GM19328 (cell line): Measurements from ENCODE around the gene GPRC5D.

Experiments used
- ATAC-seq: cut with Tn5 transposase; IDR thresholded peaks from one replicate; pipeline ENCODE4 v1.9.1; 2021; ENCODE audit warnings: mild to moderate bottlenecking, moderate library complexity; ENCODE audit not compliant: unreplicated experiment

GPRC5D gene

DNA sequence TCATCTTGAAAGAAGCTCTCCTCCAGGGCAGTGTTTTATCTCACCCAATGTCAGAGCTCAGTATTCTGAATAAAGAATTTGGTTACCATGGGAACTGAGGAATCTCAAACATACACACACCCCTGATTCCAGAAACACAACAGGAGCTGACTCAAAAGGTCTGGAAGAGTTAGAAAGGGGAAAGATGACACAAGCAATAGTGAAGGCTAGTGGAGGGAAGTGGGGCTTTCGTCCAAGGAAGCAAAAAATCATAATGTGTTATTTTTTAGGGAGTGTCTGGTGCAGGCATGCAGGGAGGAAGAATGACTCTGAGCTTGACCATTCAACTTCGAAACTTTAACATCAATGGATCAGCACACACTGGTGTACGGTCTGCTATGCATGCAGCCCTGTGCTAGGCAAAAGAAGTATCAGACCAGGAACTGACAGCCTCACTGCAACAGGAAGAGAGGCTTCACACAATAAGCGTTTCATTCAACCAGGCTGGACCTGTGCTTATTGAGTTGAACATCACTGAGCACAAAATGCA, 27.8 kb upstream of the GPRC5D start:
- ATAC-seq, result no peak

DNA sequence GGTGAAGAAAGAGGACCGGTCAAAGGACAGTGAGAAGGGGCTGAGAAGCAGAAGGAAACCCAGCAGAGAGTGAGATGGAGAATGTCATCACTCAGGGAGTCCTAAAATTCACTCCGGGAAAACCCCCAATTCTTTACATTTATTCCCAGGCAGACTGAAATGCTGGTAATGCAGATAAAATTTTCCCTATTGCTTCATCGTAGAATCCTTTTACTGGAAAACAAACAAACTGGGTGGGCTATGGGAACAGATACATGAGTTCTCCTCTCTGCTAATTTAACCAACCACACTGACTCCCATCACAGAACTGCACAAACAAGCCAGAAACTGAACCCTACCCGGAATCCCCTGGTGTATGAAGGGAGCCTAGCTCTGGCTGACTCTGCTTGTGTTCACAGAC, 27.2 kb upstream of the GPRC5D start:
- no peak for ATAC-seq

DNA sequence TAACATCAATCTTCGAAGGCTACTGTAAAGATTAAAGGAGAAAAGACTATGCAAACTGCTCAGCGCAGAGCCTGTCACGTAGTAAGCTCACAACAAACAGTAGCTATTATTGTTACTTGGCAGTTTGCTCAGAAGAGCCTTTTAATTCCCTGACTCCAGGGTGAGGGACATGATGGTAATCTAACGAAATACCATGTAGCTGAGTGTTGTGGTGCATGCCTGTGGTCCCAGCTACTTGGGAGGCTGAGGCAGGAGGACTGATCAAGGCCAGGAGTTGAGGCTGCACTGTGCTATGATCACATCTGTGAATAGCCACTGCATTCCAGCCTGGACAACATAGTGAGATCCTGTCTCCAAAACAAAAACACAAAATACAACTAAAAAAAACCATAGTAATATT, 25.3 kb upstream of the GPRC5D start:
- ATAC-seq, result no peak

DNA sequence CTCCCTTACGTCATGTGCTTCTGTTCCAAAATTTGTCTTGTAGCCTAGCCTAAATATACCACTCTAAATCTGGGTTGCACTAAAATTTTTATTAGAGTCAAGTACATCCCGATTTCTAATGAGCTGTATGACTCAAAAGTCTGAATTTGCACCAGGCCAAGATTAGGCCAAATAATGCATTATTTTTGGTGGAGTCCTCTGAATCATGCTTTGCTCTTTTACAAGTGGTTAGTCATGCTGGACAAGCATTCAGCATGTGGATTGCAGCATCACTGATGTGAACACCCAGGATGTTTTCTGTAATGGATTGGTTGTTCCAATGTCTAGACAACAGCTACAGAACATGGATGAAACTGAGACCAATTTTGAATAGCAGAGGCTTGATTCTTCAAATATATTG, 24.4 kb upstream of the GPRC5D start:
- ATAC-seq, result no peak

DNA sequence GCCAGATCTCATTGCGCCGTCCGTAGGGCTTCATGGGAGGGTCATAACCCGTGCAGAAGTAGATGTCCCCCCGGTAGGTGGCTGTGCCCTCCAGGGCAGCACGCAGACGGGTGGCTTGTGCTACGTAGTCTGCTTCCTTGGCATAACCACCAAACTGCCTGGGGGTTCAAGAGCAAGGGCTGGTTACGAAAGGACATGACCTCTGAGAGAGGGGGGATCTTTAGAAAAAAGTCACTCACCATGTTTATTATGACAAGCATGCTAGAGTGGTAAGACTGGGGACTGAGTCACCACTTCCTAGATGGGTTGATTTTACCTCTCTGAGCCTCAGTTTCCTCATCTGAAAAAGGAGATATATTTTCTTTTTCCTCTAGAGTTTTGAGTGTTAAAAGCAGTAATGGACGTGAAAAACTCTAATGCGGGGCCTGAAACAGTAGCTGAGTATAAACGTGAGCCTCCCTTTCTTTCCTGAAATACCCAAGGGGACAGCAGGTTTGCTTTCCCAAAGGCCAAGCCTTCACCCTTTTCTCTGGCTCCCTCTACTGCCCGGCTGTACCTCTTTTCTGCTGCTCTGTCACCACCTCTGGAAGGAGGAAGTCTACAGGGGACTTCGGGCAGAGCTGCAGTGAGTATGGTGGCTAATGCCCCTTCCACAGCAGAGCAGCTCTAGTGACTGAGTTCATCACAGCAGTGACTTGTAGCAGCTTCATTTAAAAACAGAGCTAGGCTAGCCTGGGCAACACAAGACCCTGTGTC, 23.5 kb upstream of the GPRC5D start:
- ATAC-seq, result no peak

DNA sequence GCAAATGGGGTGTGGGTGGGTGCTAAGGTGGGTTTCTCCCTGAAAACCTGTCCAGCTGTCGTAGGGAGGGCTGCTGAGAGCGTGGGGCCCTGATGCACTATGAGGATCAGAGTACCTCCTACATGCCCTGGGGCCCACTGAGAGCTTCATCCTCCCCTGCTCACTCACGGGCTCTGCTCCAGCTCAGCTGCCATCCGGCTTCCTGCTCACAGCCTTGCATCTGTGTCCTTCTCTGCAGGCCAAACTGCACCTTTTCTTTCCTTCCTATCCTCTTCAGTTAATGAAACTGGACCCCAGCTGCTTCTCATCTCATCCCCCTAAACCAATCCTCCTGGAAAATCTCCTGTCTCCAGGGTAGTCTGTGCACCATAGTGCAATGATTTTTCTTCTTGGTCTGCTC, 22.2 kb upstream of the GPRC5D start:
- no peak for ATAC-seq

DNA sequence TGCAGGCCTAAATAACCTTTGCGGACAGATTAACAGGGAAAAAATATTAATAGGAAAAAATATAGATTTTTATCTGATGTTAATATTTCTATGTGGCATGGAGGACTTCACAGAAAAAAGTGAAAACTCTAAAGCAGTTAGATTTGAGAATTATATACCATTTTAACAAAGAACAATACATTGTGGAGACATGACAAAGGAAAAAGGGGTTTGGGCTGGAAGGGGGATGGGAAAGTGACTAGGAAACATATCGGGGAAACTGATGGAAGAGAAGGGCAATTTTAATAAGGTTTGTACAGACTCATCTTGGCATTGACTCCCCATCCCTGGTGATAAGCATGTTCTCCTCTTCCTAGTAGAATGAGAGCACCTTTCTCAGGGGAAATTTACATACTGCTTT, 21.0 kb upstream of the GPRC5D start:
- ATAC-seq, result no peak

DNA sequence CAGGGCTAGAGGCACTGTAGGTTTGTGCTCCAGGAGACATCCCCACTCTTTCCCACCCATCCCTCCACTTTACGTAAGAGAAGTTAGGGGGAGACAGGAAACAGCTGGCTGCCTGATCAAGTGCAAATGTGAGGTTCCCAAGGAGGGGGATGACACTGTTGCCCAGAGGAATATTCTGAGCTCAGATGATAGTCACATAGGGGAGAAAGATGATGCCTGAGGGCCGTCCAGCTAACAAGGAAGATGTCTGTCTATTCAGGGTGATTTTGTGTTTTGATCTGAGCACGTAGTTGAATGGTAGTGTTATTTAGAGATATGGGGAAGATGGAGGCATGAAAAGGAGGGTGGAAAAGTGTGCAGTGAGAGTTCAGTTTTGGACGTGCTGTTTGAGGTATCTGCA, 13.9 kb upstream of the GPRC5D start:
- no peak for ATAC-seq

DNA sequence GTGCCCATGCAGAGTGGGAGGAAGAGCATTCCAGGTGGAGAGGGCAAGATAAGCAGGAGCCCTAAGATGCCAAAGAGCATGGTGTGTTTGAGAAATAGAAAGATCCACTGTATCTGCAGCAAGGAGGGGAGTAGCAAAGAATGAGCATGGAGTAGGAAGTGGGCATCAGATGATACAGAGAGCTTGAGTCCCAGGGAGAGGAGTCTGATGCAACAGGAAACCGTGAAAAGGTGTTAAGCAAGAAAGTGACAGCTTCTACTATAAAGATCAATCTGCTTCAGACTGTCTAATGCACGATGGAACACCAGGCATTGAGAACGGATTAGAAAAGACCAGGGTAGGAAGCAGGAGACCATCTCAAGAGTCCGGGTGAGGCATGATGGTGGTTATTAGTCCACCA, 12.3 kb upstream of the GPRC5D start:
- no peak for ATAC-seq

DNA sequence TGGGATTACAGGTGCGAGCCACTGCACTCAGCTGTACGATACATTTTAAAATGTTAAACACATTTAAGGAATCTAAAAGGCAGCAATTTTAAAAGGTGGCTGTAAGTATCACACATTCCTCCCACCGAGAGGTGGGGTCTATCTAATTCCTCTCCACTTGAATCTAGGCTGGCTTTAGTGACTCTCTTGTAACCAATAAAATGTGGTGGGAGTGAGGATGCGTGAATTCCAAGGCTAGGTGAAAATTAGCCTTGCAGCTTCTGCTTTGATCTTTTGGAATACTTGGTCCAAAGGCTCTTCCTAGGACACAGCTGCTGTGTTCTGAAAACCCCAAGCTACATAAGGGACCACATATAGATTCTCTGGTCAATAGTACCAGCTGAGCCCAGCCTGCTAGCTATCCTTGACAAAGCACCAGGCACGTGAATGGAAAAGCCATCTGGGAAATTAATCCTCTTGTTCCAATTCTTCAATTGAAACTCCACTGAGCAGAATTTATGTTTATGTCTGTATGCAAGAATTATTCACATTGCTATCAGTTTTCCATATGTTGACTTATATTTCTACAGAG, 8.8 kb upstream of the GPRC5D start:
- no peak for ATAC-seq

DNA sequence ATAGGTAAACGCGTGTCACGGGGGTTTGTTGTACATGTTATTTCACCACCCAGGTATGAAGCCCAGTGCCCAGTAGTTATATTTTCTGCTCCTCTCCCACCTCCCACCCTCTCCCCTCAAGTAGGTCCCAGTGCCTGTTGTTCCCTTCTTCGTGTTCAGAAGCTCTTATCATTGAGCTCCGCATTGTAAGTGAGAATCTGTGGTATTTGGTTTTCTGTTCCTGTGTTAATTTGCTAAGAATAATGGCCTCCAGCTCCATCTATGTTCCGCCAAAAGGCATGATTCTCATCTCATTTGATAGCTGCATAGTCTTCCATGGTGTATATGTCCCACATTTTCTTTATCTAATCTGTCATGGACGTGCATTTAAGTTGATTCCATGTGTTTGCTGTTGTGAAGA, 6.9 kb upstream of the GPRC5D start:
- ATAC-seq, result no peak

DNA sequence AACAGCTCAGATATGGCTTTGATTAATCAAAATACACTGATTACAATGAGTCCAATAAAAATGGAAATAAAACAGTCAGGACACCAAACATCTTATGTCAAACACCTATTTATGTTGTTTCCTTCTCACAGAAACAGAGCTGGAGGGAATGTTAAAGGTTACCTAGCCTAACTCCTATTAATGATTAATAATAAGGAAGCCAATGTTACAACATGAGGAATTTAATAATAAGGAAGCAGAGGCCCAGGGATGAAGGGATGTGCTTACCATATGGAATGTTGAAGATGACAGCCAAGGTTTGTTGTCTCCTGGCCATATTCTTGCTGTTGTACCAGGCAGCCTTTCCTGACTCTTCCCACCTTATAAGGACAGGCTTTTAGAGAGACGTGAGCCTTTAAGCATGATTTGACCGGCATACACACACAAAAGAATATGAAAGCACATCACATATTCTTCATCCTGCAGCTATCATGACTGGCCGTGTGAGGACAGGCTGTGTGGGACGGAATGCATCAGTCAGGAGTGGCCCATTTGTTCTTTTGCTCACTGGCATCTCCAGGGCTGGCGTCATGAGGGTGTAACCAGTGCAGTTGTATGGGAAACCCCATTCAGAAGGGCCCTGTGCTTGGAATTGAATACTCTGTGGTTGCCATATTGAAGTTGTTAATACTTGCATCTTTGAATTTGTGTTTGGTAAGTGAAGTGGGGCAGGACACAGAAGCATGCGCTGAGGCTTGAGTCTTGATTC, 3.1 kb upstream of the GPRC5D start:
- ATAC-seq, result no peak

DNA sequence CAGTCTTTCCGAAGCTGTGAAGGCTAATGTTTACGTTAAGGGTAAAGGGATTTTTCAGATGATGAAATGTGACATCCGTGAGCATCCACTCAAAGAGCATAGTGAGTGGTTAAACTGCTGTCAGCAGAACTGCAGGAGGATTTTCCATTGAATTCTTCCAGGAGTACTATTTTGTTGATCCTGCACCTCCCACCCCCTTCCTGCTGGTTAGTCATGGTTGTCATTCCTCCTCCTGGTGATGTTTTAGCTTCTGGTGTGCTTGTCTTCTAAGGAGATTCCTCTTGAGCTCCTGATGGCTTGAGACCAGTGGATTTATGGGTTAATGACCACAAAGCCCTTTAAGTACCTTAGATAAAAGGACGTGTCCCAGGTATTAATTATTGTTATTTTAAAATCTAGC, 2.4 kb upstream of the GPRC5D start:
- no peak for ATAC-seq

DNA sequence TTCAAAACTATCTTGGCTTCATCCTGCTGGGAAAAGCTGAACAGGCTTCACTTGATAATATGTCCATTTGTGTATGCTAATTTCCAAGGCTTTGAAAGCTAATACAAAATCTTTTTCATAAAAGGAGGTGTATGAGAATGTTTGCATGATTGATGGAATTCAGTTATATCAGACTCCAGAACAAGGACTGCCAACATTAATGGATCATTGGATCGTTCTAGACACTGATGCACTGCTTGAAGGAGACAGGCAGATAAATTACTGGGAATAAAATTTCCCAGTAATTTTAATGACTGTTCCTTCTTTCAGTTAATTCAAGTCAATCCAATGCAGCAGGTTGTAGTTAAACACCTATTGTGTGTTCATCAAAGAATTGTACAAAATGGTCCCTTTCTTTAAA, 466 bp downstream of the GPRC5D start:
- no peak for ATAC-seq

DNA sequence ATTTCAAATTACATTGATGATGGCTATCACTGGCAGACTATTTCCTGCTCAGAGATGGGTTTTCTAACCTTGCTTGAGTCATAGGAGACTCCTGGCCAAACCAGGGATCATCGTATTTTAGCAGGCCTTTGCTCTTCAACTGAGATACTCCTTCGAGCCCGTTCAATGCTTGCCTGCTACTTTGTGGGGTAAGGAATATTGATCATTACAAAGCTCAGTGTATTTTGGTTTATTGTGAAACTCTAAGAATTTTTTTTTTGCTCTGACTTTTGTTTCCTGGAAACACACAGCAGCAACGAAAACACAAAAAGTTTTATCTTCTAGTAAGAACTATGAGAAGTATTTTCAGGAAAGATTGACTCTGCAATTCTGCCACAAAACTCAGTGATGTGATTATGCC, 4.1 kb downstream of the GPRC5D start:
- no peak for ATAC-seq

DNA sequence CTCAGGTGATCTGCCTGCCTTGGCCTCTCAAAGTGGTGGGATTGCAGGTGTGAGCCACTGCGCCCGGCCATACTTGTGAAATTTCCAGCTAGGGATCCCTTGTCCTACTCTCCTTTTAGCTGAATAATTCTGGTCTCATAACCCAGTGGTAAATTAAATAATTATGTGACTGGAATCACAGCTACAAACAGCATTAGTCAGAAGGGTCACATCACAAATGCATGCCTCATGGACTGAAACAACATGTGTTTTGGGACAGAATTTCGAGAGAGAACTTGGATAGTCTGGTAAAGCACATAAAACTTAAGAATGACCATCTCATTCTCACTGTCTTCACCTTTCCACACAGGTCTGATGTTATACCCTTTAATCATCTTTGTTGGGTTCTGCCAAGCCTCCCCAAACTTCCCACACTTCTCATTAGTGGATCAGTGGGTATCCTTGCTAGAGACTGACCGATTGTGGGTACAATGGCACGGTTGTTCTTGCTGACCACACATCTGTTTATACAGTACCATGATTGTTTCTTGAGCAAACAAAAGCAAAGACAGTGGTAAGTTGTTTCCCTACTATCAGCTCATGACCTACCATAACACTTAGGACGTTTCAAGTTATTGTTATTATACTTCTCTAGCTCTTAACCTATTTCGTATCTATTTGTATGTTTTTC, 5.1 kb downstream of the GPRC5D start:
- no peak for ATAC-seq

DNA sequence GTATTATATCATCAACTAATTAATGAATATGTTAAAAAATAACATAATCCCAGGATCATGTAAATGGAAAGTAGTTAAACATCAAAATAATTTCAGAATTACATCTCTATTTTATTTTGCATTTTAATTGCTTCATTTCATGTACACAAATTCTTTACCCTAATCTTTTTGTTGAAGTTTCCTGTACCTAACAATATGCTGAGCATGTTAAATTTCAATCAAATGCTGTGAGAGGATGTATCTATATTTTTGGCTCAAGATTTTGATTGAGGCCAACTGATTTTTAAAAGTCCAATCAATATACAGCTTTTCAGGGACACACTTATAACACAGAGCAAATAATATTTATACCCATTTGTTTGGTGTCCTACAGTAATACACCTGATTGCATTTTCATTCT, 6.4 kb downstream of the GPRC5D start:
- ATAC-seq, result no peak

DNA sequence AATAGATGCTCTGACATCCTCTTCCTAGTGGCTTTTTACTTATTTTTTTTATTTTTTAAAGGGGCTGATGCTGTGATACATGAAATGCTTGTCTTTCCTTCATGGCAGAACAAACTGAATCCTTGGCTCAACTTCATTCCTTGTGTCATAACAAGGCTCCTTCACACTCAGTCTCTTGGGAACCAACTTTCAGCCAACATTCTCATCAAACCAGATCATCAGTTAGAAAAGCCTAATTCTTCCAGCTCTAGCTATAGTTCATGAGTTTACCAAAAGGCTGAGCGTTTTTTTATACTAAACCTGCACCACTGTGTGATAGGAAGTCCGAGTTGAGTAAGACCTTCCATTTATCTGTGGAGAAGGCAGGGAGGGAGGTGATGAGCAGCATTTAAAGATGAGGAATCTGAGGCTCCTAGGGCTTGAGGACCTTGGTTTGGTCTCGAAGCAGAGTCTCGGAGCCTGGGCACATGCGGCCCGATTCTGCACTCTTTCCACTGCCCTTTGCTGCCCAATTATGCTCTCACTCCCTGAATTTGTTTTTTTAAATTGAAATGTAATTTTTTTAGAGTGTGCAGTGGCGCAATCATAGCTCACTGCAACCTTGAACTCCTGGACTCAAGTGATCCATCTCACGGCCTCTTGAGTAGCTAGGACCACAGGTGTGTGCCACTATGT, 8.2 kb downstream of the GPRC5D start:
- ATAC-seq, result no peak

DNA sequence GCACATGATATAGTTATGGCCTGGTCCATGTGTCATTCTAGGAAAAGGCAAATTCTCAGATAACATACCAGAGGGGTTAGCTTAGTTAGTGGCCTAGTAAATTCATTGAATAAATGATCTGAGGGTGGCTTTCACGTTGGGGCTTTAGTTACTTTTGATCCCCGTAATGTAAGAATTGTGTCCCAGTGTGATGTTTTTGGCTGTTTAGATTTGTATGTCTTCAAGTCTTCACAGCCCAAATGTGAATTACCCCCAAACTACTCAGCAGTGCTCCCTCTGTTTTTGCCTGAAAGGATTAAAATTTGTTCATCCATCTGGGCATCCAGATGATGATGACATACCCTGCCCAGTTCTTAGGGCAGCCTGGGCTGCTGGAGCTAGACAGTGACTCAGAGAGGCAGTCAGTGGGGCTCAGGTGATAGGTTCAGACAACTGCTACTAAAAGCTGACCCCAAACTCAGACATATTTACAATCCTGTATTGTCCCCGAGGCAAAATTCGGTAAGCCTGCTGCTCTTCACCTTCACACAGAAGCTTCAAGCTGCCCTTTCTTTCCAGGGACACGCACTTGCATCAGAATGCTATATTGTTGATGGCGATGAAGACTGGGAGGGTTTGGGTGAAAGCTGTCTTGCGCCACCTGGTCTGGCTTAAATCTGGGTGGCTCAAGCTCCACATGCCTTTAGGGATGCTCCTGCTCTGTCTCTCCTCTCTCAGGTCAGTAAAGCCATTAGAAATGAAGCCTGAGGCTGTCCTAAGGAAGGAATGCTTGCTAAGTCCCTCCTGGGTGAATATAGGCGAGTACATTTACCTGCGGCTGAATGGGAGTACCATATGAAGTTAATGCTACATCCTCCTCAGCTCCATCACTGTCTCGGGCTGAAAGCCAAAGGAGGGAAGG, 10.3 kb downstream of the GPRC5D start:
- no peak for ATAC-seq

DNA sequence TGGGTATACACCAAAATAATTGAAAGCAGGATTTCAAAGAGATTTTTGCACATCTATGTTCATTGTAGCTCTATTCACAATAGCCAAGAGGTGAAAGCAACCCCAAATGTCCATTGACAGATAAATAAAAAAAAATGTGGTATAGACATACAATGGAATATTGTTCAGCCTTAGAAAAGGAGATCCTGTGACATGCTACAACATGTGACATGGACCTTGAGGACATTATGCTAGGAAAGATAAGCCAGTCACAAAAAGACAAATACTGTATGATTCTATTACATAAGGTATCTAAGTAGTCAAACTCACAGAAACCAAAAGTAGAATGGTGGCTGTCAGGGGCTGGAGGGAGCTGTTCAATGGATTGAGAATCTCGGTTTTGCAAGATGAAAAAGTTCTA, 12.1 kb downstream of the GPRC5D start:
- ATAC-seq, result no peak
